ENCODE results near the gene GATD1.

The GATD1 gene

GRCh38 chr11:795634-796564 is 18.6 kb upstream of the GATD1 start:
- no peak for DNase-seq (ENCODE audit: low spot score)

- no peak for DNase-seq (ENCODE audit: low spot score)
Observed at GRCh38 chr11:794766-795633, 17.7 kb upstream of the GATD1 start.

DNA sequence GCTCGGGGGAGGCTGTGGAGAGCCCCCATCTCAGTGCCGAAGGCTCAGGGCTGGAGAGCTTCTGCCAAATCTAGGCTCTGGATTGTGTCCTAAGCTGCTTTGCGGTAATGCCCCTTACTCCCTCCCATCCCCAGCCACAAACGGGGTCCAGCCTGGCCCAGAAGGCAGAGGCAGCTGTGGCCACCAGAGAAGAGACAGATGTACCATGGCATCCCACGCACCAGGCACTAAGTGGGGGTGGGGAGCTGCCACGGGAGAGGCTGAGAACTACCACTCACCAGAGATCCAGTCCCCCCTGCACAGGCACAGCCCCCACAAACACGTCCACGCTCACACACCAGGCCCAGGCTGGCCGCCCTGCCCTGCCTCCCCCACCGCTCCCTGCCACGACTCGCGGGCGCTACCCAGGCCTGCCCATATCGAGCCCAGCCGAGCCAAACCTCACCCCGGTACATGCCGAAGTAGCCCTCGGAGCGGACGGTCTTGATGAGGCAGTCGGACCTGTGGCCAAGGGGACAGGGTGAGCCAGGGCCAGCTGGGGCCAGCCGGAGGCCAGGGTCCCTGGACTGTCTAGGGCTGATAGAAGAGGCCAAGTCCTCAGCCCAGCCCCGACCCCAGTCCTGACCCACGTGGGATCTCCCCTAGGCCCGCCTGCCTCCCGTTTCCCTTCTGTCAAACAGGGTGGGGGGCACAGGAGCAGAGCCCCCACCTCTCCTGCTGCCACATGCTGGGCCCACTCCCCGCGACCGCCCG is 16.9 kb upstream of the GATD1 start:
- DNase-seq (ENCODE audit: low spot score) = no peak

DNA sequence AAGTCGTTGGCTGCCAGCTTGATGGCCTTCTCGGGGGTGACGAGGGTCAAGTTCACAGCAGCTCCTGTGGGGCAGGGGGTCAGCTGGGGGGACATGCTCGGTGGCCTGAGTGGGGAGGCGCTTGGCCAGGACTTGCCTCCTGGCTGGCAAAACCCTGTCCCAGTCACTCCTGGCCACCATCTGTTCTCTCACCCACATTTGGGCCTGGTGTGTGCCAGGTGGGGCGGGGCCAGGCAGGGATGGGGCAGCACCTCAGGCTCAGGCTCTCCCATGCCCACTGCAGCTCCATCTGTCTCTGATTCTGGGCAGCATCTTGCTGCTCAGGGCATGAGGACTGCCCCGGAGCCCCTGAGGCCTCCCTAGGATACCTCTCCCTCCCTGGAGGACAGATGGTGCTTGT is 16.3 kb upstream of the GATD1 start:
- DNase-seq (ENCODE audit: low spot score) = no peak

DNA sequence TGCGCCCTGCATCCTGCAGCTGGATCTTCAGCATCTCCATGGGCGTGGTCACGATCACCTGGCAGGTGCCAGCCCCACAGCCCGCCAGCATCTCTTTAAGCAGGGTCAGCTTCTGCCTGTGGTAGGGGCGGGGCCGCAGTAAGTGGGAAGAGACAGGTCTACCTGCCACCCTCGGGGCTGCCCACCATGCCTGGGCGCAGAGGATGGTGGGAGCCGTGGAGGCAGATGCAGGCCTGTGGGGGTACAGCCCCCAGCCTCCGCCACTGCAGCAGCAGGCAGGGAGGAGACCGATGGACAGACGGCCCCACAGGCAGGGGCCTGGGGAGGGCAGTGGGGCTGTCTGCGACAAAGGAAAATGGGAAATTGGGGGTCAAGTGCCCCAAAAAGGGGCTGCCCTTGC is 15.6 kb upstream of the GATD1 start:
- no peak for DNase-seq (ENCODE audit: low spot score)

- DNase-seq (ENCODE audit: low spot score) = no peak
Observed at GRCh38 chr11:792535-792821, 15.2 kb upstream of the GATD1 start.

DNA sequence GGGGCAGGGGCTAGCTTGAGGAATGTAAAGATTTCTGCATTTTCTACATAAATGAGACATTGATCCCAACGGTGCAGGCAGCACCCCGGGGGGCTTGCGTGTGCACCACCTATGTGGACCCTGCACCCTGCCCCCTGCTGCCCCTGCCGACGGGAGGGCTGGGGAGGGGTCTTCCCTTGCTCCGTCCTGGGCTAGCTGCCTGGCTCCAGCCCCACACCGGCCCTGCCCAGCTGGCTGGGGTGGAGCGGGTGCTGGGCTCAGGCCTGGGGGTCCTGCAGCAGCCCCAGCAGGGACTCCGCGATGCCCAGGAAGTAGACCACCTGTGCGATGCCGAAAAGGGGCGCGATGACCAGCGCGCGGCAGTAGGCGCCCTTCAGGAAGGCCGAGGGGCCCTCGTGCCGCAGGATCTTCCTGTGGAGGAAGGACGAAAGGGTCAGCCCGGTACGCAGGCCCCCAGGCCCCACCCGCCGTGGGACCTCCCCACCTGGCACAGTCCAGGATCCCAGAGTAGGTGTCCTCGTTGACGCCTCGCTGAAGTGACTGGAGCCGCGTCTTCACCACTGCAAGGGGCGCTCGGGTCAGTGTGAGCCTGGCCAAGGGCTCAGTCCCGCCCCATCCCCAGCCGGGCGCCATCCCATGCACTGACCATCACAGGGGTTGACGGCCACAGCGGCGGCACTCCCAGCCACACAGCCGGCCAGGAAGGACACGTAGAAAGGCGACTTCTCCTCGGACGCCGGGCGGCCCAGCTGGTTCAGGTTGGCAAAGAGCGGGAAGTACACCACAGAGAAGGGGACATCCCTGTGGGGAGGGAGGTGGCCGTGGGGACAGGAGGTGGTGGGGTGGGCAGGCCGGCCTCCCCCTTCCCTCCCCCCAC is 14.6 kb upstream of the GATD1 start:
- no peak for DNase-seq (ENCODE audit: low spot score)

GRCh38 chr11:790721-791564 is 13.7 kb upstream of the GATD1 start:
- DNase-seq (ENCODE audit: low spot score) = no peak

GRCh38 chr11:789943-790342 is 12.7 kb upstream of the GATD1 start, which contains the start of gene CEND1:
Gene CEND1, minus strand, starts transcription at chr11:790090. Its CDS starts 1,514 bp downstream, at chr11:788576.
- DNase-seq (ENCODE audit: low spot score) = no peak

DNA sequence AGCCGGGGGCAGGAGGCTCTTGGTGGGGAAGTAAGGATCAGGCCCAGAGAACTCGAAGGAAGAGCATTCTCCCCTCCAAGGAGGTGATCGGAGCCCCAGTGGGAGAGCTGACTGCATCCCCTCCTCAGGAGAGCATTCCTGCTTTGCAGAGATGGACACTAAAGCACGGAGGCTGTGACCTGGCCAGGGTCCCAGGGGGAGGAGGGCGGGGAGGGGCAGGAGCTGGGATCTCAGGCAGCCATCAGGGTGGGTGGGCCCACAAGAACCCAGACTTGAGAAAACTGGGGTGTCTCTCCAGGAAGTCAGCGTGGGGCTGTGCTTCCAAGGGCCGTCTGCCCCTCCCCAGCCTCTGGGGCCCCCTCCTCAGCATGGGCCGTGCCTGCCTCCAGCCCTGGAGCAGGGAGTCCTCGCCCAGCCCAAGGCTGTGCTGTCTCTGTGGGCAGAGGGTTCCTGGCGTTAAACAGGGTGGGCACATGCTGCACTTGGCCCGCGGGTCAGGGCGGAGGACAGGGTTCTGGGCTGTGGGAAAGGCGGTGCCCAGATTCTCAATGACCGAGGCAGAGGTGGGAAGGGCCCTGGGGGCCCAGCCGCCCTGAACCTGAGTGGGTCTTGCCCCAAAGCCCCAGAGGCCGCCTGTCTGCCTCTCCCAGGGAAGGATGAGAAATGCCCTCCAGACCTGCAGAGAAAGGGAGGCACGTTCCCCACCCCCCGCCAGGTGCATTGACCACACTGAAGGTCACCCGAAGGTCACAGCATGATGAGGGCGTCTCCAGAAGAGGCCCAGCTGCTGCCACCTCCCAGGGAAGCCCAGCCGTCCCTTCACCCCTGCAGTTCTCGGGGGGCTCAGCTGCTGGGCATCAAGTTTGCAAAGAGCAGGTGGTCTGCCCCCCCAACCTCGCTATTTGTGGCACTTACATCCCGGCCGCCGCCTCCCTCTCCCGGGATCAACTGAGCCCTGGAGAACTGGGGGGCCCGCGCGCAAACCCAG is 12.0 kb upstream of the GATD1 start:
- DNase-seq (ENCODE audit: low spot score) = no peak

GRCh38 chr11:788009-788640 is 10.8 kb upstream of the GATD1 start:
- no peak for DNase-seq (ENCODE audit: low spot score)

DNA sequence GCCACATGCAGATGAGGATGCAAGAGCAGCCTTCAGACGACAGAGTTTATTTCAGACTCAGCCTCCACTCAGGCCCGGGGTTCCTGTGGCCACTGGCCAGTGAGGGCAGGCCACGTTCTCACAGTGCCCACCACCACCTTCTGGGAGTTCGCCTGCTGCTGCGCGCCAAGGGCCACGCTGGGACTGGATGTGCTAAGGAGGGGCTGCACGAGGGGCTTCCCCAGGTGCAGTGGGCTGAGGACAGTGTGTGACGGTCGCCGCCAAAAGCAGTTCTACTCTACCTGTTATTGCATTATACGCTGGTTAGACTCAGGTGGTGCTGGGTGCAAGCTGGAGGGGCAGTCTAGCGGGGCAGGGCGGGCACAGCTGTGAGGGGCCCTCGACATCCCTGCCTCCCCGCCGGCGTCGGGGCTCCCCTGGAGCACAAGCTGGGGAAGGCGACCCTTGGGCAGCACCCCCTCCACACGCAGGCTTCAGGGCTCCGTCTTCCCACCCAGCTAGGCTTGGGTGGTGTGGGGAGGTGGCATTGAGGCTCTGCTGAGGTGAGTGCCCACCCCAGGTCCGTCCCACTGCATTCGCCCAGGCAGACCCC is 9.9 kb upstream of the GATD1 start:
- DNase-seq (ENCODE audit: low spot score) = no peak

- DNase-seq (ENCODE audit: low spot score) = no peak
Observed at GRCh38 chr11:786235-787083, 9.2 kb upstream of the GATD1 start.

DNA sequence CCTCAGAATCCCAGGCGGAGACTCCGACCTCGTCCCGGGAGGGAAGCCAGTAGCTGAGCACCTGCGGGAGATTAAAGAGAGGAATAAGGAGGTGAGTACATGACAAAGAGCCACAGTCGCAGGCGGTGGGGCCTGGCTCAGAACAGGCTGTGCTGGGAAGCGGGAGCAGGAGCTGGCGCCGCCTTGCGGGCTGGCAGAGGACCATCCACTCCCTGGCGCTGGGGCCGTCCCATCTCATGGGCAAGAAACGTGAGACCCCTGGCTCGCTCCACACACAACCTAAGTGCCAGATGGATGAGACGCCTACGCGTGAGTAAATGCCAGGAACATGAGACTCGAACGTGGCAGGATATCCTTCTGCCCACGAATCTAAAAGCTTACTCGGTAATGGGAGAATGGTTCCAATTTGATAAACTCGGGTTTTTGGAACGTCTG is 6.3 kb upstream of the GATD1 start:
- no peak for DNase-seq (ENCODE audit: low spot score)

DNA sequence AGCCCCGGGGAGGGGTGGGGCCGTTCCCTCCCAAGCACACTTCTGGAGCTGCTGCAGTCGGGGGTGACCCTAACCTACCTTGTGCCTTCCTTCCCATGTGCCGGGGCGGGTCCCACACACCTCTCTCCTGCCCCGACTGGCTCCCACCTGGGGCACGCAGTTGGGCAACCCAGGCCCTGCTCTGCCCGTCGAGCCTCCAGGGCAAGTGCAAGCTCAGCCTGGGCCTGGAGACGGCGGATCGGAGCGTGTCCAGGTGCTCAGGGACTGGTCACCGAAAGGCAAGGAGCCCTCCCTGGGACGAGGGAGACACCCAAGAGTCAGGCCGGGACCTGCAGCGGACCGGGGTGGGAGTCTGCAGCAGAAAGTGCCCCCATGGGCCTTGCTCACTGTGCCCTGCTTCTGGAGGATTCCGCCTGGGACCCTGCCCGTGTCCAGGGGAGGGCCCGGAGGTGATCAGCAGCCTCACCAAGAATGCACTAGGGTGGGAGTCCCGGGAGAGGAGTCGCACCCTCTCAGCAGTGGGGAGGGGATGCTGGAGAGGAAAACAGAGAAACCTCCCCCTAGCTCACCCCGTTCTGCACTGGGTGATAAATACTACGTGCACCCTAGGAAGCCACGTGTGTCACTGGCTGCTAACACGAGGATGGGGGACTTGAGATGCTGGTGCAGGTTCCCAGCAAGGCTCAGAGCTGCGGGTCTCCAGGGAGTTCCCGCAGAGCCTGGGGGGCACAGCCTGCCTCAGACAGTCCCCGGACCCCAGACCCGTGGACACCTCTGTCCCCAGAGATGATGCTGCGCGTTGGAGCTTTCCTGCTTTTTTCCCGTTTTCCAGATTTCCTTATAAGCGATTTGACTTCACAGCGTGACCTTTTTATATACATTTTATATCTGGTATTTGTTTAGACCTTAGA is 5.2 kb upstream of the GATD1 start:
- DNase-seq (ENCODE audit: low spot score) = no peak

- DNase-seq (ENCODE audit: low spot score) = no peak
Observed at GRCh38 chr11:779955-780532, 2.8 kb upstream of the GATD1 start.
